Measurements from ENCODE around the gene C1orf115. TPM values are rescaled to one million over a fixed set of nuclear protein-coding genes. Genes with fewer than 3 reads are reported as not detected.
"Not testable (repeated sequence)": the region's sequence is repeated elsewhere in the genome, so short reads cannot be mapped to it uniquely, and the experiment has no call there.

The C1orf115 gene
- total RNA-seq, 1 donor, result 3.5 TPM

DNA sequence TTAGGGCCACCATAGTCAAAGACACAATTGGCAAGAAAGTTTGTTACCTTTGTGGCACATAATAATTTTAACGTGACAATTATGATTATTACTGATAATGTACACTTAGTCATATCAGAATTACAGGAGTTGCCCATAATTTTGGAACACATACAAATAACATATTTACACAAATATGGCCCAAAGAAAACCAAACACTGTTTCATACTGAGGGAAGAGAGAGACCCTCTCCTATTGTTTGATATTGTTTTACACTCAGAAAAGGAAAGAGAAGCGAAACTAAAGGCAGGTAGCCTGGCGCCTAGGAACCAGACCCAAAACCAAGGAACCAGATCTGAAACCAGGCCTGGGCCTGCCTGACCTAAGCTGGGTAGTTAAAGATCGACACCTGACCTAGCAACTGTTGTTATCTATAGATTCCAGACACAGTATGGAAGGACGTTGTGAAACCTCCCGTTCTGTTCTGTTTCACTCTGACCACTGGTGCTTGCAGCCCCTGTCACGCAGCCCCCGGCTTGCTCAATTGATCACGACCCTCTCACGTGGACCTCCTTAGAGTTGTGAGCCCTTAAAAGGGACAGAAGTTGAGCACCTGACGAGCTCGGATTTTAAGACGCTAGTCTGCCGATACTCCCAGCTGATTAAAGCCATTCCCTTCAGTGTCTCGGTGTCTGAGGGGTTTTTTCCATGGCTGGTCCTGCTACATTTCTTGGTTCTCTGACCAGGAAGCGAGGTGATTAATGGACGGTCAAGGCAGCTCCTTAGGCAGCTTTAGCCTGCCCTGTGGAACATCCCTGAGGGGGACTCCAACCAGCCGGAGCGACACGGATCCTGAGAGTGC lies 27.9 kb downstream of the C1orf115 start:
- no peak for DNase-seq (ENCODE audit: low read depth)
- no peak overlapping the region for H3K4me3 ChIP-seq (ENCODE audit: low read depth, low read length)
- TF ChIP-seq, protein P1, sequence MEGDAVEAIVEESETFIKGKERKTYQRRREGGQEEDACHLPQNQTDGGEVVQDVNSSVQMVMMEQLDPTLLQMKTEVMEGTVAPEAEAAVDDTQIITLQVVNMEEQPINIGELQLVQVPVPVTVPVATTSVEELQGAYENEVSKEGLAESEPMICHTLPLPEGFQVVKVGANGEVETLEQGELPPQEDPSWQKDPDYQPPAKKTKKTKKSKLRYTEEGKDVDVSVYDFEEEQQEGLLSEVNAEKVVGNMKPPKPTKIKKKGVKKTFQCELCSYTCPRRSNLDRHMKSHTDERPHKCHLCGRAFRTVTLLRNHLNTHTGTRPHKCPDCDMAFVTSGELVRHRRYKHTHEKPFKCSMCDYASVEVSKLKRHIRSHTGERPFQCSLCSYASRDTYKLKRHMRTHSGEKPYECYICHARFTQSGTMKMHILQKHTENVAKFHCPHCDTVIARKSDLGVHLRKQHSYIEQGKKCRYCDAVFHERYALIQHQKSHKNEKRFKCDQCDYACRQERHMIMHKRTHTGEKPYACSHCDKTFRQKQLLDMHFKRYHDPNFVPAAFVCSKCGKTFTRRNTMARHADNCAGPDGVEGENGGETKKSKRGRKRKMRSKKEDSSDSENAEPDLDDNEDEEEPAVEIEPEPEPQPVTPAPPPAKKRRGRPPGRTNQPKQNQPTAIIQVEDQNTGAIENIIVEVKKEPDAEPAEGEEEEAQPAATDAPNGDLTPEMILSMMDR (IDR thresholded peaks at IDR 0.05; ENCODE audit: insufficient read depth, low read depth, low read length), result no peak

DNA sequence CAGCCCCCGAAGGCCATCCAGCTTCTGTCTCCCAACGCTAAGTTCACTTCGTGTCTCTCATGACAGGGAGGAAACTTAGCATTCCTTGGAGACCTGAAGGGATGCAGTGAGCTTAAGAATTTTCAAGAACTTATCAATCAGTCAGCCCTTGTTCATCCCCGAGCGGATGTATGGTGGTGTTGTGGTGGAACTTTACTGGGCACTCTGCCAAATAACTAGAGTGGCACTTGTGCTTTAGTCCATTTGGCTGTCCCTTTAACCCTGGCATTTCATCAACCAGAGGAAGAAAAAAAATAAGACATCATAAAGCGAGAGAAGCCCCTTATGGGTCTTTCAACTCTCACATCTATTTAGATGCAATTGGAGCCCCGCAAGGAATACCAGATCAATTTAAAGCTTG lies 31.1 kb downstream of the C1orf115 start:
- DNase-seq (ENCODE audit: low read depth); H3K4me3 ChIP-seq (ENCODE audit: low read depth, low read length): not testable (repeated sequence)

DNA sequence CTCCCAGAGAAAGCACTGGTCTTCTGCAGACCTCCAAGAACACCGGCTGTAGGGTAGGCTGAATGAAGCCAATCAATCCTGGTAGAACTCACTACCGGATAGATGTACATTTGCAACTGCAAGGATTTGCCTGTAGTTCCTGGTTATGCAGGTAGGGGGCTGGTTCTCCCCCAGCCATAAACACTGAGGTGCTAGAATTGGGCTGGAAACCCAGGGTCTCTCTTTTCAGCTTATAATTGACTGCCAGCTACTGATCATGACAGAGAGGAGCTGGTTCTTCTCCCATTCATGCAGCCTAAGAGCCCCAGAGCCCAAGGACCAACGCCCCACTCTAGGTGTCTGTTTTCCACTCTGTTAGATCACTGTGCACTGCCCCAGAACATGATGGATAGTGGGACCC lies 36.5 kb downstream of the C1orf115 start:
- TF ChIP-seq, protein P1 (IDR thresholded peaks at IDR 0.05; ENCODE audit: insufficient read depth, low read depth, low read length), result peak; percentile 47
- DNase-seq (ENCODE audit: low read depth), result no peak
- no peak overlapping the region for H3K4me3 ChIP-seq (ENCODE audit: low read depth, low read length)

DNA sequence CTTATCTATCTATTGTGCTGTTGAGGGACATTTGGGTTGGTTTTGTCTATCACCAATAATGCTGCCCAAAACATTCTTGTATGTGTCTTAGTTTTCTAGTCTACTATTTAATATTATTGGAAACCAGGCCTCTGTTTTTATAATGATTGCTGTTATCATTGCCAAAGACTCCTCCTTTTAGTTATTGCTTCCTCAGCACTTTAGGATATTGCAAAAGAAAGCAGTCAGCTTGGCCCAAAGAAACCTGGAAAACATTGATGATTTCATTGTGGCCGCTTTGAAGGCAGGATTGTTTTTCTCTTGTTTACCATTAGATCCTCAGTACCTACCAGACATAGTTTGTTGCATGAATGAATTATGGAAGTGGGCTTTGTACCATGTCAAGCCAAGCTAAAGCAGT lies 37.4 kb downstream of the C1orf115 start:
- no peak overlapping the region for H3K4me3 ChIP-seq (ENCODE audit: low read depth, low read length)
- TF ChIP-seq, protein P1 (IDR thresholded peaks at IDR 0.05; ENCODE audit: insufficient read depth, low read depth, low read length), result no peak
- no peak for DNase-seq (ENCODE audit: low read depth)

DNA sequence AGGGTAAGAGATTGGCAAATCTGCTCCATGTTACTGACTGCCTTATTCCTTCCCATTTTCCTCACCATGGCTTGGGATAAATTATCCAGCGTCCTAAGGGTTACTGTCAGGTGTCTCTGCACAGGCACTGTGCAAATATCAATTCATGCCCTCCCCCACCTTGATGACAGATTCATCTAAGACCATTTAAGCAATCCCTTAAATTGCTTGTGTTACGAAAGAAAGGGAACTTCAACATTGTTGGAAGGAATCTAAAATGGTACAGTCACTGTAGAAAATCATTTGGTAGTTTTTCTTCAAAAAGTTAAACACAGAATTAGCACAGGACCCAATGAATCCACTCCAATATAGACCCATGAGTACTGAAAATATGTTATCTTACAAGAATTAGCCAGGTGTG lies 40.3 kb downstream of the C1orf115 start:
- no peak for DNase-seq (ENCODE audit: low read depth)
- TF ChIP-seq, protein P1 (IDR thresholded peaks at IDR 0.05; ENCODE audit: insufficient read depth, low read depth, low read length), result no peak
- H3K4me3 ChIP-seq (ENCODE audit: low read depth, low read length), result no peak overlapping the region

DNA sequence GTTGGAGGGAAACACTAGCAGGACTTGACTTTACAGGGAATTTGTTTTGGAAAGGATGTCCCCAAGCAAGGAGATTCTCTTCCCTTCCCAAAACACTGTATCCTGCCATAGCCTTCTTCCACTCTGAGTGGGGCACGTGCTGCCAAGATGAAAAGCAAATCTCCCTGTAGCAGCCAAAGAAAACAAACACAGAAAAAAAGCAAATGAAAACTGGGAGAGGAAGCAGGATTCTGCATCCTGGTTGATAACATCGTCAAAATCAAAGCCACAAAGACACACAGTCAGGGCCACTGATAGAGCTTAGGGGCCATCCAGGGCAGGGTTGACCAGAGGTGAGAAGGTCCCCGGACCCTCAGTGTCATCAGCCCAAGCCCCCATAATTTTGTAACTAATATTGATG lies 42.0 kb downstream of the C1orf115 start:
- TF ChIP-seq, protein P1 (IDR thresholded peaks at IDR 0.05; ENCODE audit: insufficient read depth, low read depth, low read length), result no peak
- H3K4me3 ChIP-seq (ENCODE audit: low read depth, low read length), result no peak overlapping the region

DNA sequence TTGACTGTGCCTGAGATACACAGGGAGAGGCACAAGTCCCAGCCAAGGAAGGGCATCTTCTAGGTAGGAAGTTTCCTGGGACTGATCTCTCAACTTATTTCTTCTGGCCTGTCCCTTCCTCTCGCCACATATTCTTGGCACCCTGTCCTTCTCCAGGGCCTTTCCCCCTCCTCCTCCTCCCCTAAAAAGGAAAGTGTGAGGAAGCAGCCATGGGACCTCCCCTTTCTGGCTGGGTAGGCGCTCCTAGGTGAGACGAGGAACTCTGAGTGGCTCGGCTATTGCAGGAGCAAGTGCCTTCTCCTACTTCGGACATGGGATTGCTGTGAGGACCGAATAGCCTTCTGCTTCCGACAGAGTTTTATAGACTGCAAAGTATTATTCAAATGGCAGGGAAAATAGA lies 42.5 kb downstream of the C1orf115 start:
- no peak for DNase-seq (ENCODE audit: low read depth)
- H3K4me3 ChIP-seq (ENCODE audit: low read depth, low read length), result no peak overlapping the region
- TF ChIP-seq, protein P1 (IDR thresholded peaks at IDR 0.05; ENCODE audit: insufficient read depth, low read depth, low read length), result no peak

More for the DNA sequence above, 42.0 kb downstream of the C1orf115 start:
- DNase-seq (ENCODE audit: low read depth), result no peak

Data from fibroblast of villous mesenchyme (primary cell).